ENCODE data around the gene UBE2S. TPM values are rescaled to one million over a fixed set of nuclear protein-coding genes. Genes with fewer than 3 reads are reported as not detected.

Gene UBE2S
- polyA plus RNA-seq, 3 donors = 16.1 to 40.9 (median 21.9) TPM

- Mint-ChIP-seq H3K4me1 (peaks cover 48% of the 10 kb centered on the region), H3K9me3 (peaks cover 0 to 2% (median 0%) of the 10 kb centered on the region in 7 donors), H3K27me3 (ENCODE audit: low read depth in 3 of 3) (peaks cover 0 to 1% (median 0%) of the 10 kb centered on the region in 3 donors), H3K36me3 (peaks cover 39 to 47% of the 10 kb centered on the region in 2 donors), H3K27ac (peak overlapping the region in 3 of 7 donors; percentile 16 to 59 (median 42)), H3K4me3 (no peak overlapping the region)
- no peak overlapping the region for H3K9ac ChIP-seq (ENCODE audit: insufficient read depth, low read length, poor library complexity, severe bottlenecking)
- no peak for TF ChIP-seq CTCF (IDR thresholded peaks at IDR 0.05)
- intact Hi-C loops (cut with micrococcal nuclease) = loop anchor here in 1 of 2 donors (5.0 kb wide), 1 partner anchor 87 kb away; no protein-coding TSS in a partner anchor
- peak overlapping the region in 1 of 2 donors; percentile 50 for H3K27ac ChIP-seq (ENCODE audit: low read depth in 1 of 2, low read length in 2 of 2)
- no peak overlapping the region for H2AFZ ChIP-seq (ENCODE audit: insufficient read depth, low read depth, low read length, poor library complexity, severe bottlenecking)
- no peaks in the 10 kb centered on the region for H3K27me3 ChIP-seq (ENCODE audit: control insufficient read depth in 2 of 2, insufficient read depth in 2 of 2, low read length in 2 of 2)
- H3K9me3 ChIP-seq (replicated peaks in 1 of 2; ENCODE audit: control insufficient read depth in 1 of 2, insufficient read depth in 1 of 2, low read length in 2 of 2) = no peaks in the 10 kb centered on the region
- H3K4me3 ChIP-seq (replicated peaks in 1 of 3; ENCODE audit: low read depth in 2 of 3, low read length in 3 of 3) = no peak overlapping the region
- H3K36me3 ChIP-seq (replicated peaks in 1 of 2; ENCODE audit: control insufficient read depth in 1 of 2, insufficient read depth in 2 of 2, low read length in 2 of 2) = peaks cover 40 to 43% of the 10 kb centered on the region in 2 donors
- H3K4me1 ChIP-seq (ENCODE audit: control insufficient read depth in 1 of 2, insufficient read depth in 2 of 2, low read length in 2 of 2) = peaks cover 30 to 41% of the 10 kb centered on the region in 2 donors
- 95% methylated on average over 19 of the region's 21 CpGs for WGBS (ENCODE audit: insufficient coverage)
- H4K20me1 ChIP-seq (ENCODE audit: insufficient read depth, low read length) = peaks cover 75% of the 10 kb centered on the region
- no peak for DNase-seq
- peaks cover 43% of the 10 kb centered on the region for H3K79me2 ChIP-seq (ENCODE audit: insufficient read depth, low read length)
- H3K4me2 ChIP-seq (replicated peaks; ENCODE audit: extremely low read depth, low read length, poor library complexity, severe bottlenecking) = no peak overlapping the region
These were observed 17.9 kb downstream of the UBE2S start for GRCh38 chr19:55389386-55390317.

GRCh38 chr19:55387736-55388497 is 19.7 kb downstream of the UBE2S start:
- H3K27ac ChIP-seq (ENCODE audit: low read depth in 1 of 2, low read length in 2 of 2) = peak overlapping the region in 1 of 2 donors; percentile 93
- H3K79me2 ChIP-seq (ENCODE audit: insufficient read depth, low read length) = peaks cover 43% of the 10 kb centered on the region
- peak overlapping the region; percentile 83 for H3K9ac ChIP-seq (ENCODE audit: insufficient read depth, low read length, poor library complexity, severe bottlenecking)
- H2AFZ ChIP-seq (ENCODE audit: insufficient read depth, low read depth, low read length, poor library complexity, severe bottlenecking) = no peak overlapping the region
- intact Hi-C loops (cut with micrococcal nuclease) = loop anchor here (2.0 to 5.0 kb wide), 2 partner anchors 19 to 86 kb away; partner anchors contain the start of gene UBE2S (in 1 of the 2)
- peaks cover 39 to 47% of the 10 kb centered on the region in 2 donors for H3K36me3 Mint-ChIP-seq
- peaks cover 71% of the 10 kb centered on the region for H4K20me1 ChIP-seq (ENCODE audit: insufficient read depth, low read length)
- H3K4me3 ChIP-seq (replicated peaks in 1 of 3; ENCODE audit: low read depth in 2 of 3, low read length in 3 of 3) = peak overlapping the region in 1 of 3 experiments; percentile 92
- peaks cover 0 to 2% (median 0%) of the 10 kb centered on the region in 7 donors for H3K9me3 Mint-ChIP-seq
- peaks cover 40 to 43% of the 10 kb centered on the region in 2 donors for H3K36me3 ChIP-seq (replicated peaks in 1 of 2; ENCODE audit: control insufficient read depth in 1 of 2, insufficient read depth in 2 of 2, low read length in 2 of 2)
- 91% methylated on average over 10 of the region's 24 CpGs for WGBS (ENCODE audit: insufficient coverage)
- H3K27me3 Mint-ChIP-seq (ENCODE audit: low read depth in 3 of 3) = peaks cover 0 to 4% (median 1%) of the 10 kb centered on the region in 3 donors
- H3K9me3 ChIP-seq (replicated peaks in 1 of 2; ENCODE audit: control insufficient read depth in 1 of 2, insufficient read depth in 1 of 2, low read length in 2 of 2) = no peaks in the 10 kb centered on the region
- TF ChIP-seq CTCF (IDR thresholded peaks at IDR 0.05) = no peak
- H3K27ac Mint-ChIP-seq = peak overlapping the region in 5 of 7 donors; percentile 5 to 99 (median 57)
- H3K4me2 ChIP-seq (replicated peaks; ENCODE audit: extremely low read depth, low read length, poor library complexity, severe bottlenecking) = peak overlapping the region; percentile 99
- H3K4me3 Mint-ChIP-seq = peak overlapping the region in 1 of 2 donors; percentile 100
- H3K4me1 ChIP-seq (ENCODE audit: control insufficient read depth in 1 of 2, insufficient read depth in 2 of 2, low read length in 2 of 2) = peaks cover 41 to 54% of the 10 kb centered on the region in 2 donors
- no peak for DNase-seq
- peaks cover 58% of the 10 kb centered on the region for H3K4me1 Mint-ChIP-seq
- no peaks in the 10 kb centered on the region for H3K27me3 ChIP-seq (ENCODE audit: control insufficient read depth in 2 of 2, insufficient read depth in 2 of 2, low read length in 2 of 2)

Measured in CD14-positive monocyte (primary cell).